GM18870 (cell line): ENCODE measurements around the gene MAD1L1.
A peak's percentile ranks its signal among the peaks of the same experiment; 100 is the strongest.

Experiments used
- ATAC-seq: cut with Tn5 transposase; IDR thresholded peaks from one replicate; pipeline ENCODE4 v1.9.1; 2021; ENCODE audit warnings: moderate library complexity; ENCODE audit not compliant: unreplicated experiment

MAD1L1 gene

DNA sequence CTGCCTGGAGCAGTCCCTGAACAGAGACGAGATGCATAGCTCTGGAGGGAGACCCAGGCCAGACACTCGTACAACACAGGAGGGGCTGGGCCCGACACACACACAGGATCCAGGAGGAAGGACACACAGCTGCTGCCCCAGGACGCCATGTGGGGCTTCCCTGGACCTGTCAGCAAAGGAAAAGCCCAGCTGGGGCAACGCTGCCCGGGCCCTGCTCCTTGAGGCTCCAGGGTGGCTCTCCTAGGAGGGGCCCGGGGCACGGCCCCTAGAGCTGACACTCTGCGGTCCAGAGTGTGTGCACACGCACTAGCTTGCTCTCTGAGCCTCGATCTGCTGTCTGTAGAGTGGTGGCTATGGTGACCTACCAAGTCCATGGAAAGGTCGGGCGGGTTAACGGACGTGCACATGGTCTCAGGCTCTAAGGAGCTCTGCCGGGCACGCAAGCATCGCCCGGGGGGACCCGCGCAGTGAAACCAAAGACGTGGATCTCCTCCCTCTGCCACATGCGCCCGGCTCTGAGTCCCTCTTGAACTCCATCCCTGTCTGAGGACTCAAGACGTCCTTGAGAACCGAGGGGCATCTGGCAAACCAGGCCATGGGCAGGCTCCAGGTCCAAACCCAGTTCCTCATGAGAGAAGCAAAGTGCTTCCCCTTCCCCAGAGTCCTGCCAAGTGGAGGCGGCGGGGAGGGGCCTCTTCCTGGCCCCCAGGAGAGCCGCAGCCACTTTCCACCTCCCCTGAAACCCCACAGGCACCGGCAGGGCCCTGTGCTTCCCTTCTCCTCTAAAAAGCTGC, 283.7 kb downstream of the MAD1L1 start:
- no peak for ATAC-seq

DNA sequence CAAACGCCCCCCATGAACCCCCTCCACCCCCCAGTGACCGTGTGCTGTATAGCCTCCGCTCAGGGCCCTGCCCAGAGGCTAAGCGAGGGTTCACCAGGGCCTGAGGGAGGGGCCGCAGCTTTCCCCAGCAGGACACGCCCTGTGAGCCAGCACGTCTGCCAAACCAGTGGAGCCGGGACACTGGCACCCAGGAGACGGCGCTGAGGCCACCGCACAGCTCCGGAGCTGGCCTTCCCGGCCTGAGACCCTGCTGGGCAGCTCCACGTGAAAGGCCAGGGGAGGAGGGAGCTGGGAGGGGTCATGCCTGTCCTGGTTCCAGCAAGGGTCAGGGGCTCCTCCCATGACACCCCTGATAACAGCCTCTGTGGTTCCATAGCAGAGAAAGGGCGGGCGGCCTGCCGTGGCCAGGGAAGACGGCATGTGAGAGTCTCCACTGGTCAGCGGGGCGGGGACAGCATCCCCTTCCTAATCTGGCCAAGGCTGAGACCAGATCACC, 284.4 kb downstream of the MAD1L1 start:
- no peak for ATAC-seq

DNA sequence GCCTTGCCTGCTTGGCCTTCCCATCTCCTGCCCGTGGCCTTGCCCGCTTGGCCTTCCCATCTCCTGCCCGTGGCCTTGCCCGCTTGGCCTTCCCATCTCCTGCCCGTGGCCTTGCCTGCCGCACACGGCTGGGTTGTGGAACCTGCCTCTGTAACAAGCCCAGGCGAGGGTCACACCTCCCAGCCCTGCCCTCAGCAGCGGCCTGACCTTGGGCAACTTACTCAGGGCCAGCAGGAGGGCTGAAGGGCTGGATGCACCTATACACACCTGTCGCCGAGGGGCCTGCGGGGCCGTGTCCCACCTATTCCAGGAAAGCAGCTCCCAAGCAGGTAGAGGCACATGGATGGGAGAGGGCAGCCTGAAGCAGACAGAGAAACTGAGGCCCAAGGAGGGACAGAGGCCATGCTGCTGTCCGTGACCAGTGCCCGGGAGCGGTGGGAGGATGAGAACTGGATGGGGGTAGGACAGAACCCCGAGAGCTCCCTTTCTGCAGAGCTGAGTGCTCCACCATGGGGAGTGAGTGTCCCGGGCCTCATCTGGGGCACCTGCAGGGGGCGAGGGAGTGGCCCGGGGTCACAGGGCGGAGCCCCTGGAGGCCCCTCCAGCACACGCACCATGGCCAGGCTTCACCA, 285.0 kb downstream of the MAD1L1 start:
- ATAC-seq, result no peak

DNA sequence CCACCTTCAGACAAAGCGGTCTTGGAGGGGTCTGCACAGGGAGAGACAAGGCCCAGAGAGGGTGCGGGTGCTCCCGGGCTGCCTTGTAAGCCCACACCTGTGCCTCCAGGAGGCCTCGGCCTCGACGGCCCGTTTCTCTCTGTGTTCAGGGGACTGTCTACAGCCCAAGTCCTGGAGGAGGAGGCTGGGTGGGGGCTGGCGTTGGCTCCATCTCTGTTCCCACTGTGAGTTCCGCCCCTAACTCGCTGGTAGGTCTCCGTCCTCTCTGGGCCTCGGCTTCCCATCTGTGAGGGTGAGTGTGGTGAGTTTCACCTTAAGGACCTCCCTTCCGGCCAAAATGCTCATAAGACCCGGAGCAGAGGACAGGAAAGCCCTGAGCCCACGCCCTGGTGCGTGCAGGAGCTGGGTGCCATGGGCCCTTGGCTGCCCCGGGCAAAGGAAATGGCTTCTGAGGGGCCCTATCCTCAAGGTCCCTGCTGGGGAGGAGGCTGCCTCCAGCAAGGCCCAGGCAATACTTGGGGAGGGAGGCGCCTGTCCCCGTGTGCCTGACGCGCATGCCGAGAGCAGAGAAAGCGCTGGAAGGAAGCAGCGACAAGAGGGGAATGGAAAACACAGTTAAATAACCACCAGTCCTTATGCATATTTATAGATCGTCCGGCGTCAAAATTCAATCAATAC, 285.8 kb downstream of the MAD1L1 start:
- ATAC-seq, result no peak

DNA sequence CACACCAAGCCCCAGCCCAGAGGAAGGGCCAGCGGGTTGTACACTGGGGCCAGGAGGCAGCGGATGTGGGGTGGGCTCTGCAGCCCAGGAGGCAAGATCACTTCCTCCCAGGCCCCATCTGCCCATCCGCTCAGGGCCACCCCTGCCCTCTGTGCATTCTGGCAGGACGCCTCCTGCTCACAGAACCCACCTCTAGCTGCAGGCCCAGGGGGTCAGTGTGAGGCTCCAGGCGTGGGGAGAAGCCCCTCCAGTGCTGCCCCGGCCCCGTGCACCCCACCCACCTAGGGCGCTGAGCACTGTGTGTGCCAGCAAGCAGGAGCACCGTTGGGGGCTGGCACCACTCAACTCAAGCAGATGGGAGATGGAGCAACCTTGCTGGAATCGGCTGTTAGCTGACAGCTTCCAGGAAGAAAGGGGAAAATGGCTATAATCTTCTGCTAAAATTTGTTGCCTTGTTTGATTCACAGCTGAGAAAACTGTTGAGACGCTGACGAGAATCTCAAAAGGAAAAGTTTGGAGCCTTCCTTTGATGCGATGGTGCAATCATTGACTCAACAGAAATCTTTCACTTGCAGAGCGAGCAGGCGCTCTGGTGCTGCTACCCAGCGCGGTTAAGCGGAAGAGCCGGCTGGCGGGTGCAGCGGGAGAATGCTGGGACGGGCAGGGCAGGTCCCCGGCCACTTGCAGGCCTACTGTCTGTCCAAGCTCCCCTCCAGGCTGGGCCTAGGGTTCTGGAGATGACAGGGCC, 286.5 kb downstream of the MAD1L1 start:
- ATAC-seq, result no peak

DNA sequence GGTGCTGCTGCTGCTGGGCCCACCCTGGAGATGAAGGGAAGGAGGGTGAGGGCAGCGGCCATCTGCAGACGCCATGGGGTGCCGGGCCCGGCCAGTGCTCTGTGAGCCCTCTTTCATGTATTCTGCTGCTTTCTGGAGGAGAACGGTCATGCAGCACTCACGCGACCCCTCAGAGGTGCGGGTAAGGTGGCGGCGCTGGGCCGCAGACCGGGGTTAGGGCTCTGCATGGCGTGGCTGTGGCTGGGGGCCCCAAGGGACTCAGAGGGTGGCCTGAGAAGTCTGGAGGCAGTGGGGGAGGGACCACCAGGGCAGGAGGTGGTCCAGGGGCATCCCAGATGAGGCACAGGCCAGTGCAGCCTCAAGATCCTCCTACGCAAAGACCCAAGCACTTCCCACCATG, 287.2 kb downstream of the MAD1L1 start:
- no peak for ATAC-seq

DNA sequence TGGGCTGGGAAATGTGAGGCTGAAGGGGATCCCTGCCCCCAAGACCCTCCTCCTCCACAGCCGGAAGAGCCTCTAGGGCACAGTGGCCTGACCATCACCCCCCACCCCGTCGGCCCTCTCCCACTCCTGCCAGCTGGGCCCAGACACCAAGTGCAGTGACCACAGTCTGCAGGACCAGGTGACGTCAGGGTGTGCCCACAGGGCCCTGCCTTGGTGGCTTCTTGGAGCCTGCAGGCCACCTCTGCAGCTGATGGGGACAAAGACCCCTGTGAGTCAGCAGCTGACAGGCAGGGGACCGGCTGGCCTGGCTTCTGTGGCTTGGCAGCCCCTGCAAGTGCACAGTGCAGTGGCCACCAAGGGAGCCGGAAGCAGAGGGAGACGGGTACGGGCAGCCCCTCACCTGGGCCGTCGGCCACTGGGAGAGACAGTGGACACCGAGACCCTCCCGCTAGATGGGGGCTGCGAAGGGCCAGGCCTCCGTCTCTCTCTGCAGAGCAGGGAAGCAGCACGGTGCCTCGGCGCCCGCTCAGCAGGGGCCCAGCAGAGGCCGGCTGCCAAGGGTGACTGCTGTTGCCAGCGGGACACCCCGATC, 288.0 kb downstream of the MAD1L1 start:
- no peak for ATAC-seq

DNA sequence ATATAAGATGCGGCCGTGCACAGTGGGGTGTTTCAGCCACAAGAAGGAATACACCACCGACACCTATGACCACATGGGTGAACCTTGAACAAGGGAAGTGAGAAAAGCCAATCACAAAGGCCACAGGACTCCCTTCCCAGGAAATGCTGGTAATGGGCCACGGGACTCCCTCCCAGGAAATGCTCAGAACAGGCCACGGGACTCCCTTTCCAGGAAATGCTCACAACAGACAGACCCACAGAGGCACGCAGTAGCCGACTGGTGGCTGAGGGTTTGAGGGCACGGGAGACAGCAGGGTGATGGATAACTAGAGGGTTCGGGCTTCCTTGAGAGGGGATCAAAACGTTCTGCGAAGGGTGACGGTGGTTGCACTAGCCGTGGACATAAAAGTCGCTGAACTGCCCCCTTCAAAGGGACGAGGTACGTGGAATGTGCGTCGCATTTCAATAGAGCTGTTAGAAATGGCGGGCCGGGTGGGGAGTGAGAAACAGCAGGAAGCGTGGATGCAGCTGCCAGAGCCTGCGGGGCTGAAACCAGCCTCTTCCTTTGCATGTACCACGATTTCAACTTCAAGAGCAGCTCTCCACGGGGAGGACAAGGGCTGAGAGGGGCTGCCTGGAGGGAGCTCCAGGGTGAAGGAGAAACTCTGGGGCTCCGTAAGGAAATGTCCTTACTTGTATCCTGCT, 288.7 kb downstream of the MAD1L1 start:
- no peak for ATAC-seq

DNA sequence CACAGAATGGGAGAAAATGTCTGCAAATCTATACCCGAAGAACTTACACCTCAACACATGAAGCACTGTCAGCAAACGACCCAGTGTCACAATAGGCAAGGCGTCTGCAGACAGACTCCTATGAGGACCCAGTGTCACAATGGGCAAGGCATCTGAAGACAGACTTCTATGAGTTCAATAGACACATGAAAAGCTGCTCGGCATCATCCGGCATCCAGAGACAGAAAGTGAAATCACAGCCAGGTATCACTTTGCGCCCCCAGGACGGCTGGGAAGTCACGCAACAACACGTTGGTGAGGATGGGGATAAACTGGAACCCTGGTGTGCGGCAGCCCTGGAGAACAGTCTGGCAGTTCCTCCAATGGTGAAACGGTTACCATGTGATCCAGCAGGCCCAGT, 289.4 kb downstream of the MAD1L1 start:
- ATAC-seq, result no peak

DNA sequence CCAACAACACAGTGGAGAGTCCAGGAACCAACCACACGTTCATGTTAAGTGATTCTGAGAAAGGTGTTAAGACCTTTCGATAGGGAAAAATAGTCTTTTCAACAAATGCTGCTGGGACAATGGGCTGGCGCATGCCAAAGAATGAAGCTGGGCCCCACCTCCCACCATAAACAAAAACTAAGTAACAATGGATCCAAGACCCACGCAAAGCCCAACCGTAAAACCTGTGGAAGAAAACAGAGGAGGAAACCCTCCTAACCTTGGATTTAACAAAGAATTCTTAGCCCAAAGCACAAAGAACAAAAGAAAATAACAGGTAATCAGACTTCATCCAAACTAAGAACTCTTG, 289.8 kb downstream of the MAD1L1 start:
- ATAC-seq, result no peak

DNA sequence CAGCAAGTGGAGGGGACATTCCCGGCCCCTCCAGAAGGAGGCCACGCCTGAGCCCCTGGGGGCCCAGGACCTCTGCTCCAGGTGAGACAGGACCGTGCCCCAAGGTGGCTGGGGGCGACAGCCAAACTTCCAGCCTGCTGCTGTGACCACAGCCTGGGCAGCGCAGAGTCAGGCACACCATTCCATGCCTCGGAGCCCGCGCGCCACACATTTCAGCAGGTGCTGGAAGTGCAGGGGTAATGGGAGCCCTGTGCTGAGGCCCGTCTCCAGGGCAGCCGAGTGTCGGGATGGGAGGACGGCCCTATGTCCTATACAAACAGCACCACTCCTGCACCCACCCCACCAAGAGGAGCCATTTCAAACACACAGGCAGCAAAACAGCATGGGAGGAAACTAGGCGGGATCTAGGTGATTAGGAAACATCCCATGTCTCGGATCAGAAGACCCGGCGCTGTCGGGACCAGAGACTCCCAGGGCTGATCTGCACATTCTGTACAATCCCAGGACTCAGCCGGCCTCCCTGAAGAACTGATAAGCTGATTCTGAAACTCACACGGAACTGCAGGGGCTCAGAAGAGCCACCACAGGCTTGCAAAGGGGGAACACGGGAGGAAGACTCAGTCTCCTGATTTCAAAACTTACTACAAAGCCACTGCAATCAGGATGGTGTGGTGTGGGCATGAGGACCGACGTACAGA, 290.4 kb downstream of the MAD1L1 start:
- no peak for ATAC-seq

DNA sequence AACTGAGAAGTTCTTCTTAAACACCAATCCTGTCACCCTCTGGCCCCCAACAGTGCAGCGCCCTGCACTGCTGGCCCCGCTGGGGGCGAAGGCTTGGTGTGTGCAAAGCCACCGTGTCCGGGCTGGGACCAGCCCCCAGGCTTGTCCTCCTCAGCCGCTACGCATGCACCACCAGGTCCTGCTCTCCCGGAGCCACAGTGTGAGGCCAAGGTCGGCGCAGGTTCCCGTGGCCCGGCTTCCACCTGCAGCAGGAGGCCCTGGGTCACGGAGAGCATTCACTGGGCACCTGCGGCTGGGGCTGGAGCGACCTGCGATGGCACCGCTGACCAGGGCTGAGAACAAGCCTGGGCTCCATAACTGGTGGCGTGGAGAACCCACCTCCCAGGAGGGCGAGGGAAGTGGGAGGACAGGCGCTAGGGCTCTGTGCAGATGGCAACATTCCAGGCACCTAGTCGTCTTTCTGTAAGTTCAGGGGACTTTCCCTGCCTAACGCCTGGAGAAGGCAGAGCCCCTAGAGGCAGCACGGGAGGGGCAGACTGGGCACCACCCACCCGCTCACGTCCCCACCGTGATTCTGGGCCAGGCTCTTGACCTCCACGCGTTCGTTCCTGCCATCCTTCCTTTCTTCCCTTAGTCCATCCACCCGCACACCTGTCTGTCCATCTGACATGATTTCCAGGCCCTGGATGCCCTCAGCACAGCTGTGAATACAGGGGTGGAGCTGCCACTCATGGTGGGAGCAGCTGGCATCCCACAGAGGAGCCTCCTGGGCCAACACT, 291.1 kb downstream of the MAD1L1 start:
- no peak for ATAC-seq

DNA sequence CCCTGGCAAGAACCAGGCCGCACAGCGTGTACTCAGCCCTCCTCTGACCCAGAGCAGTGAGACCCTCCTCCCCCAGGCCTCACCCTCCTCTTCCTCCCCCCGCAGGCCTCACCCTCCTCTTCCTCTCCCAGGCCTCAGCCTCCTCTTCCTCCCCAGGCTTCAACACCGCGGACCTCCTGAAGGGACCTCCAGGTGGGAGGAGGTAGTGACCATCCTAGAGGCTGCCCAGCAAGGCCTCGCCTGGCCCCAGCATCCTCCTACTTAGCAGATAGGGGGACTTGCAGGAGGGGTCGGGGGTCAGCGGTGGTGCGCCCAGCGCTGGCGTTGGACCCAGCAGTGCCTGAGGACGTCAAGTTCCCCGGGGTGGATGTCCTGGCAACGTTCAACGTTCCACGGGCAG, 291.9 kb downstream of the MAD1L1 start:
- ATAC-seq, result peak; percentile 19

DNA sequence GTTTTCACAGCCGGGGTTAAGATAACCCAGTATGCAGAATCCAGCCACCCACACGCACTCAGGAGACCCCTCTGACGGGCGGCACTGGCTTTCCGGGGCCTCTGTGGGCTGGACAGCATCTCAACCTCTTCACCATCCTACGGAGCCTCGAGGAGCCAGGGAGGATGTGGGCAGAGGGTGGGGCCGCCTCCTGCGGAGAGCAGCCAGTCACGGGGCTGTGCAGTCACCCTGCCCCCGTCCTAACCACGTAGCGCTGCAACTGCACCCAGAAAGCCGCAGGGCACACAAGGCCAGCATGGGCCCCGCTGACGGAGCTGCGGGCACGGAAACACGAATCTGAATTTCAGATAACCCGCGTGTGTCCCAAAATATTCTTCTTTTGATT, 292.4 kb downstream of the MAD1L1 start:
- peak; percentile 59 for ATAC-seq

DNA sequence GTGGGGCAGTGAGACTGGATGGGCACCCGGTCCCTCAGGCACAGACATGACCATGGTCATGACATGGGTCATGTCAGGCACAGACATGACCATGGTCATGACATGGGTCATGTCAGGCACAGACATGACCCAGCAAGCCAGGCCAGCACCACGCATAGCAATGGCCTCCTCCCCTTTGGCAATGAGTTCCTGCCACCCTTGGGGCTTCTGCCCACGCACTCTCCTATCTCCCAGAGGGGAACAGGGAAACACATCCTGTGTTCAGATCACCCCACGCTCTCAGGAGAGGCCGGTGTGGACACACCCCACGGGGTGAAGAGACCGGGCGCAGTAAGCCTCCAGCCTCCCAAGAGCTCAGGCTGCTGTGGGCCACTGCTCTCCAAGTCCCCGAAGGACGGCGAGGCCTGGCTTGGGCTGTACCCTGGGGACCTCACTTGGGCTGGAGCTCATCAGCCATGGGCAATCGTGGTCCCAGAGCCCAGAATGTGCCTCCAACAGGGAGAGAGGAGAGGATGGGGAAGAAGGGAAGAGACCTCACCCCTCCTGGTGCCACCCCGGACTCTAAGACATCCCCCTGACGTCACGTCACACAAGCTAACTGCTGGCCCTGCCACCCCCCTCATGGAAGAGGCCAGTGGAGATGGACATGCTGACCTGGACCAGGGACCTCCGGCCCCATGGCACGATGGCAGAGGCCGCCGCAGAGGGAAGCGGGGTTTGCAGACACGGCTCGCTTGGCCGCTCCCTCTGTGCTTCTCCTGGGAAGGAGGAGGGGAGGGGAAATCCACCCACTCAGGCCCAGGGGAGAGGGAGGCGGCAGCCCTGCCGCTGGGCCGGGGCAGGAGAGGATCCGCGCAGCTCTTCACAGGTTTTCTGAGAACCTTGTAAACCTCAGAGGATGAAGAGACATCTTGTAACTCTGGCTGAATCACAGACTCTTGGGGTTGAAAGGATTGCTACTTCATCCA, 293.0 kb downstream of the MAD1L1 start:
- peak; percentile 12 for ATAC-seq

DNA sequence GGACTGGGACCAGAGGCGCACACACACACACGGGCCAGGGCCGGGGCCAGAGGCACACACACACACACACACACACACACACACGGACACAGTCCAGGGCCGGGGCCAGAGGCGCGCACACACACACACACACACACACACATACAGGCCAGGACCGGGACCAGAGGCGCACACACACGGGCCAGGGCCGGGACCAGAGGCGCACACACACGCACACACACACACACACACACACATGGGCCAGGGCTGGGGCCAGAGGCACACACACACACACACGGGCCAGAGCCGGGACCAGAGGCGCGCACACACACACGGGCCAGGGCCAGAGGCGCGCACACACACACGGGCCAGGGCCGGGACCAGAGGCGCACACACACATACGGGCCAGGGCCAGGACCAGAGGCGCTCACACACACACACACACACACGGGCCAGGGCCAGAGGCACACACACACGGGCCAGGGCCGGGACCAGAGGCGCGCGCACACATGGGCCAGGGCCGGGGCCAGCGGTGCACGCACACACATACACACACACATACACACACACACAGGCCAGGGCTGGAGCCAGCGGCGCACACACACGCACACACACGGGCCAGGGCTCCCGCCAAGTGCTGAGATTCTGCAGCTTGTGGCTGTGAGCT, 293.8 kb downstream of the MAD1L1 start:
- no peak for ATAC-seq

DNA sequence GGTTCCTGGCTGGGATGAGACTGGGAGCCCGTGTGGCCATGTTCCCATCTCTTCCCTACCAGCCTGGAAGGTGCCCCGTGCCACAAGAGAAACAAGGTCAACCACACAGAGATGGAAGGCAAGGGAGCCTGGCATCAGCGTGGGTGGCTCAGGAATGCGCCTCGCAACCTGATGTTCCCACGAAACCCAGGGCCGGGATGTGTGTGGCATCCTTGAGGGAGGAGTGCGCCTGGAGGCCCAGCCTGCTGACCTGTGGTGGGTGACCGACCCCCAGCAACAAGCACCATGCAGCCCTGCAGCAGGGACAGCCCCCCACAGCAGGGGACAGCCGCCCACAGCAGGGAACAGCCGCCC, 295.5 kb downstream of the MAD1L1 start:
- ATAC-seq, result no peak
